Measurements from ENCODE around the gene SKOR1.

DNA sequence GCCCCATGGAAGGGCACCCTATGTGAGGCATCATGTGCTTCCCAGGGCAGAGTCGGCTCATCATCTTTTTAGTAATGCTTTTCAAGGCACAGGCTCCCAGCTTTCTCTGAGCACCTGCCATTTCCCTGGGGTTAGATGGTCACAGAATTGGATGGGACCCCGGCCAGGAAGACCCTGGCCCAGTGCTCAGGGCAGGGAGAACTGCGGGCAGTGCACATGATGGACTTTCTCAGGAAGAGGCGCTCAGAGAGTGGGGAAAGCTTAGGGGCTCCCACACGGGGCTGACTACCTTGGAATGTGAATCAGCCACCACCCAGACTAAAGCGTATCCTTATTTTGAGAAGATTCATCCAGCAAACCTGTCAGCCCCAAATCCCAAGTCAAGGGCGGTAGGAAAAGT lies 16.5 kb upstream of the SKOR1 start:
- TF ChIP-seq, protein P1, sequence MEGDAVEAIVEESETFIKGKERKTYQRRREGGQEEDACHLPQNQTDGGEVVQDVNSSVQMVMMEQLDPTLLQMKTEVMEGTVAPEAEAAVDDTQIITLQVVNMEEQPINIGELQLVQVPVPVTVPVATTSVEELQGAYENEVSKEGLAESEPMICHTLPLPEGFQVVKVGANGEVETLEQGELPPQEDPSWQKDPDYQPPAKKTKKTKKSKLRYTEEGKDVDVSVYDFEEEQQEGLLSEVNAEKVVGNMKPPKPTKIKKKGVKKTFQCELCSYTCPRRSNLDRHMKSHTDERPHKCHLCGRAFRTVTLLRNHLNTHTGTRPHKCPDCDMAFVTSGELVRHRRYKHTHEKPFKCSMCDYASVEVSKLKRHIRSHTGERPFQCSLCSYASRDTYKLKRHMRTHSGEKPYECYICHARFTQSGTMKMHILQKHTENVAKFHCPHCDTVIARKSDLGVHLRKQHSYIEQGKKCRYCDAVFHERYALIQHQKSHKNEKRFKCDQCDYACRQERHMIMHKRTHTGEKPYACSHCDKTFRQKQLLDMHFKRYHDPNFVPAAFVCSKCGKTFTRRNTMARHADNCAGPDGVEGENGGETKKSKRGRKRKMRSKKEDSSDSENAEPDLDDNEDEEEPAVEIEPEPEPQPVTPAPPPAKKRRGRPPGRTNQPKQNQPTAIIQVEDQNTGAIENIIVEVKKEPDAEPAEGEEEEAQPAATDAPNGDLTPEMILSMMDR (IDR thresholded peaks at IDR 0.05; ENCODE audit: insufficient read depth, low read length), result no peak
- TF ChIP-seq POLR2AphosphoS5 (IDR thresholded peaks at IDR 0.05; ENCODE audit: low read depth) (no peak), REST (IDR thresholded peaks at IDR 0.05; ENCODE audit: insufficient replicate concordance, low read depth) (no peak), GABPA (IDR thresholded peaks at IDR 0.05; ENCODE audit: low read depth) (no peak), SPI1 (IDR thresholded peaks at IDR 0.05; ENCODE audit: borderline replicate concordance, low read depth) (no peak)
